Karpas-422 (cell line): ENCODE measurements around the gene FAM111B. TPM values are rescaled to one million over a fixed set of nuclear protein-coding genes. Genes with fewer than 3 reads are reported as not detected.
A peak's percentile ranks its signal among the peaks of the same experiment; 100 is the strongest.
"Not testable (repeated sequence)": the region's sequence is repeated elsewhere in the genome, so short reads cannot be mapped to it uniquely, and the experiment has no call there.

Experiments used
- DNase-seq: peaks from one replicate; pipeline ENCODE4 v3.0.0-alpha.2; 2015
- H2AFZ ChIP-seq: fragments of 200-600 bp; sonication (generic); 2 replicates; pipeline ENCODE4 v1.6.1; 2014; ENCODE audit warnings: antibody characterized with exemption, low read length, mixed read lengths
- H3K27ac ChIP-seq: fragments of 200-600 bp; sonication (generic); 2 replicates; pipeline ENCODE4 v1.5.1; 2014; ENCODE audit warnings: mild to moderate bottlenecking, low read length, moderate library complexity
- H3K27me3 ChIP-seq: fragments of 200-600 bp; sonication (generic); 2 replicates; pipeline ENCODE4 v1.6.1; 2014; ENCODE audit warnings: low read length, mixed read lengths
- H3K36me3 ChIP-seq: fragments of 200-600 bp; sonication (generic); 2 replicates; pipeline ENCODE4 v1.6.1; 2014; ENCODE audit warnings: low read length, mixed read lengths; ENCODE audit not compliant: insufficient read depth
- H3K4me1 ChIP-seq: fragments of 200-600 bp; sonication (generic); 2 replicates; pipeline ENCODE4 v1.6.1; 2014; ENCODE audit warnings: mild to moderate bottlenecking, low read length, mixed read lengths
- H3K4me2 ChIP-seq: fragments of 200-600 bp; sonication (generic); 2 replicates; pipeline ENCODE4 v1.6.1; 2014; ENCODE audit warnings: low read length, low read depth, mild to moderate bottlenecking; ENCODE audit not compliant: poor library complexity, severe bottlenecking
- H3K4me3 ChIP-seq: fragments of 200-600 bp; sonication (generic); 2 replicates; pipeline ENCODE4 v1.5.1; 2014; ENCODE audit warnings: mild to moderate bottlenecking, antibody characterized with exemption, low read length, mixed read lengths
- H3K79me2 ChIP-seq: fragments of 200-600 bp; sonication (generic); 2 replicates; pipeline ENCODE4 v1.6.1; 2014; ENCODE audit warnings: mild to moderate bottlenecking, low read length, mixed read lengths
- H3K9ac ChIP-seq: fragments of 200-600 bp; sonication (generic); 2 replicates; pipeline ENCODE4 v1.6.0; 2014; ENCODE audit warnings: low read length
- H3K9me2 ChIP-seq: fragments of 200-600 bp; sonication (generic), shearing (Covaris generic); replicated peaks from 2 replicates; pipeline ENCODE4 v1.6.0; 2014; ENCODE audit warnings: mild to moderate bottlenecking, low read length, moderate library complexity; ENCODE audit not compliant: insufficient read depth
- H3K9me3 ChIP-seq: fragments of 300-700, 200-600 bp; sonication (generic); 2 replicates; pipeline ENCODE4 v1.6.1; 2014; ENCODE audit warnings: low read length, mixed read lengths
- H4K20me1 ChIP-seq: fragments of 200-600 bp; sonication (generic); 2 replicates; pipeline ENCODE4 v1.6.1; 2014; ENCODE audit warnings: mild to moderate bottlenecking, antibody characterized with exemption, low read length, low read depth; ENCODE audit not compliant: insufficient read depth
- total RNA-seq: library from RNA; depleted of rRNA; stranded (reverse); fragments of >200 nt; shearing (Covaris generic); gene quantifications from 2 replicates; pipeline ENCODE4 v1.2.3, GENCODE V29; 2014; ENCODE audit warnings: low replicate concordance; rRNA removed

Gene FAM111B
- total RNA-seq, result 10.7 and 19.9 TPM in 2 replicates

- Histone ChIP-seq H3K4me2 (peak within 1 kb of the TSS; percentile 94), H3K9me3 (no peaks in the 10 kb centered on the region), H2AFZ (peak within 1 kb of the TSS; percentile 87; the same call in 1 of the 2 replicates), H3K27ac (peak within 1 kb of the TSS; percentile 64), H3K4me3 (peak within 1 kb of the TSS; percentile 80), H3K79me2 (peaks cover 37% of the 10 kb centered on the region), H3K9ac (peak within 1 kb of the TSS; percentile 82), H3K27me3 (no peaks in the 10 kb centered on the region), H3K9me2 (no peaks in the 10 kb centered on the region), H3K4me1 (peaks cover 55% of the 10 kb centered on the region), H3K36me3 (peaks cover 25% of the 10 kb centered on the region), H4K20me1 (no peaks in the 10 kb centered on the region)
- DNase-seq, result peak; percentile 96
These were observed at the start of gene FAM111B for GRCh38 chr11:59106363-59107336. Gene FAM111B, plus strand, starts transcription at chr11:59107237. Its CDS starts 2,389 bp downstream, at chr11:59109626.

GRCh38 chr11:59058120-59059033 lies 48.7 kb upstream of the FAM111B start:
- DNase-seq, result peak; percentile 97
- not testable (repeated sequence) for H3K27me3 ChIP-seq, H3K36me3 ChIP-seq, H3K9me2 ChIP-seq, H4K20me1 ChIP-seq, H3K79me2 ChIP-seq, H3K9me3 ChIP-seq, H3K27ac ChIP-seq
- Histone ChIP-seq H2AFZ (peak overlapping the region; percentile 85), H3K9ac (peak overlapping the region; percentile 36; the same call in 1 of the 2 replicates), H3K4me3 (peak overlapping the region; percentile 62), H3K4me2 (peak overlapping the region; percentile 72), H3K4me1 (peaks cover 34% of the 10 kb centered on the region)

GRCh38 chr11:59060096-59060495 lies 46.9 kb upstream of the FAM111B start:
- DNase-seq, H3K4me3 ChIP-seq, H3K36me3 ChIP-seq: not testable (repeated sequence)

GRCh38 chr11:59062602-59063529 lies 44.2 kb upstream of the FAM111B start:
- H3K4me2 ChIP-seq, result no peak overlapping the region
- H3K36me3 ChIP-seq, result no peaks in the 10 kb centered on the region
- no peak for DNase-seq
- H3K27ac ChIP-seq, result no peak overlapping the region
- no peaks in the 10 kb centered on the region for H3K79me2 ChIP-seq
- no peaks in the 10 kb centered on the region for H3K9me2 ChIP-seq
- no peak overlapping the region for H3K9ac ChIP-seq
- H3K27me3 ChIP-seq, result no peaks in the 10 kb centered on the region
- no peak overlapping the region for H3K4me3 ChIP-seq
- H2AFZ ChIP-seq, result no peak overlapping the region
- no peaks in the 10 kb centered on the region for H3K9me3 ChIP-seq
- no peaks in the 10 kb centered on the region for H4K20me1 ChIP-seq
- peaks cover 10% of the 10 kb centered on the region for H3K4me1 ChIP-seq

More at GRCh38 chr11:59060096-59060495, 46.9 kb upstream of the FAM111B start:
- H3K9ac ChIP-seq, H3K27me3 ChIP-seq, H3K4me2 ChIP-seq, H3K79me2 ChIP-seq, H4K20me1 ChIP-seq, H3K9me3 ChIP-seq, H3K9me2 ChIP-seq, H3K27ac ChIP-seq, H2AFZ ChIP-seq: not testable (repeated sequence)
- peaks cover 17% of the 10 kb centered on the region for H3K4me1 ChIP-seq

GRCh38 chr11:59063996-59064727 lies 42.9 kb upstream of the FAM111B start:
- not testable (repeated sequence) for H3K79me2 ChIP-seq, H3K9me2 ChIP-seq, H3K4me2 ChIP-seq, H3K27me3 ChIP-seq, H3K9me3 ChIP-seq, DNase-seq, H3K36me3 ChIP-seq, H3K4me3 ChIP-seq, H2AFZ ChIP-seq, H3K4me1 ChIP-seq, H4K20me1 ChIP-seq, H3K27ac ChIP-seq, H3K9ac ChIP-seq

- no peaks in the 10 kb centered on the region for H3K9me2 ChIP-seq
- no peaks in the 10 kb centered on the region for H3K4me1 ChIP-seq
- no peak overlapping the region for H2AFZ ChIP-seq
- H3K36me3 ChIP-seq, result no peaks in the 10 kb centered on the region
- H3K4me3 ChIP-seq, result no peak overlapping the region
- no peaks in the 10 kb centered on the region for H3K27me3 ChIP-seq
- no peak overlapping the region for H3K27ac ChIP-seq
- H3K79me2 ChIP-seq, result no peaks in the 10 kb centered on the region
- no peaks in the 10 kb centered on the region for H3K9me3 ChIP-seq
- no peak for DNase-seq
- H3K4me2 ChIP-seq, result no peak overlapping the region
- no peaks in the 10 kb centered on the region for H4K20me1 ChIP-seq
- no peak overlapping the region for H3K9ac ChIP-seq
These were observed 38.0 kb upstream of the FAM111B start for GRCh38 chr11:59069087-59069486.
